Parathyroid adenoma (tissue), 2 donors: ENCODE data around the gene JPH2.

Experiments used
- H2AFZ ChIP-seq: fragments of 300-600 bp; sonication (generic); one replicate; pipeline ENCODE4 v1.7.0; 2017; ENCODE audit warnings: antibody characterized with exemption, mild to moderate bottlenecking
- H3K27ac ChIP-seq: fragments of 300-600 bp; sonication (generic); one replicate; pipeline ENCODE4 v1.7.0; 2017
- H3K27me3 ChIP-seq: fragments of 300-600 bp; sonication (generic); one replicate; pipeline ENCODE4 v1.7.0; 2017; ENCODE audit warnings: low read length; ENCODE audit not compliant: control insufficient read depth, insufficient read depth
- H3K36me3 ChIP-seq: fragments of 300-600 bp; sonication (generic); one replicate; pipeline ENCODE4 v1.7.0; 2017; ENCODE audit warnings: low read length; ENCODE audit not compliant: control insufficient read depth, insufficient read depth
- H3K4me1 ChIP-seq: fragments of 300-600 bp; sonication (generic); one replicate; pipeline ENCODE4 v1.7.0; 2017; ENCODE audit warnings: control low read depth
- H3K4me2 ChIP-seq: fragments of 300-600 bp; sonication (generic); one replicate; pipeline ENCODE4 v1.7.0; 2017; ENCODE audit warnings: low read length
- H3K4me3 ChIP-seq: fragments of 300-600 bp; sonication (generic); one replicate; pipeline ENCODE4 v1.7.0; 2017; ENCODE audit warnings: low read depth, low read length
- H3K79me2 ChIP-seq: fragments of 300-600 bp; sonication (generic); one replicate; pipeline ENCODE4 v1.7.0; 2017; ENCODE audit warnings: control low read depth
- H3K9ac ChIP-seq: fragments of 300-600 bp; sonication (generic); one replicate; pipeline ENCODE4 v1.7.0; 2017; ENCODE audit warnings: mild to moderate bottlenecking
- H3K9me3 ChIP-seq: fragments of 300-600 bp; sonication (generic); one replicate; pipeline ENCODE4 v1.7.0; 2017; ENCODE audit warnings: low read length; ENCODE audit not compliant: control insufficient read depth
- CTCF ChIP-seq: fragments of 300-600 bp; sonication (generic); IDR thresholded peaks from one replicate; pipeline ENCODE4 v1.7.0; 2017; ENCODE audit warnings: antibody characterized with exemption, mild to moderate bottlenecking
- donor health status: primary hyperparathyroidism.

JPH2 gene

GRCh38 chr20:44142413-44142812 is 44.6 kb downstream of the JPH2 start:
- Histone ChIP-seq H3K4me3 (no peak overlapping the region), H3K9me3 (no peaks in the 10 kb centered on the region), H3K36me3 (no peaks in the 10 kb centered on the region), H3K79me2 (no peaks in the 10 kb centered on the region), H3K4me1 (no peaks in the 10 kb centered on the region), H3K27ac (no peak overlapping the region), H2AFZ (no peak overlapping the region), H3K9ac (no peak overlapping the region), H3K27me3 (no peaks in the 10 kb centered on the region), H3K4me2 (no peak overlapping the region)
- TF ChIP-seq CTCF, result no peak

- H3K9ac ChIP-seq, result no peak overlapping the region
- no peaks in the 10 kb centered on the region for H3K79me2 ChIP-seq
- H3K4me2 ChIP-seq, result no peak overlapping the region
- H3K27me3 ChIP-seq, result no peaks in the 10 kb centered on the region
- H3K4me3 ChIP-seq, result no peak overlapping the region
- H2AFZ ChIP-seq, result no peak overlapping the region
- H3K27ac ChIP-seq, result no peak overlapping the region
- no peaks in the 10 kb centered on the region for H3K4me1 ChIP-seq
- no peaks in the 10 kb centered on the region for H3K9me3 ChIP-seq
- no peaks in the 10 kb centered on the region for H3K36me3 ChIP-seq
- no peak for TF ChIP-seq CTCF
These were observed 45.1 kb downstream of the JPH2 start for GRCh38 chr20:44141873-44142272.

GRCh38 chr20:44138867-44139266 is 48.1 kb downstream of the JPH2 start:
- Histone ChIP-seq H3K4me2 (no peak overlapping the region), H3K27ac (no peak overlapping the region), H3K4me1 (no peaks in the 10 kb centered on the region)

GRCh38 chr20:44137266-44137801 is 49.7 kb downstream of the JPH2 start:
- Histone ChIP-seq H2AFZ (no peak overlapping the region), H3K4me1 (no peaks in the 10 kb centered on the region)
- TF ChIP-seq CTCF, result no peak

More at GRCh38 chr20:44138867-44139266, 48.1 kb downstream of the JPH2 start:
- TF ChIP-seq CTCF, result no peak
- Histone ChIP-seq H3K79me2 (no peaks in the 10 kb centered on the region), H3K9ac (no peak overlapping the region), H3K4me3 (no peak overlapping the region), H3K9me3 (no peaks in the 10 kb centered on the region), H3K36me3 (no peaks in the 10 kb centered on the region), H2AFZ (no peak overlapping the region), H3K27me3 (no peaks in the 10 kb centered on the region)

GRCh38 chr20:44136579-44137265 is 50.3 kb downstream of the JPH2 start:
- no peak overlapping the region for H3K27ac ChIP-seq
- H3K79me2 ChIP-seq, result no peaks in the 10 kb centered on the region
- H3K36me3 ChIP-seq, result no peaks in the 10 kb centered on the region
- H3K9ac ChIP-seq, result no peak overlapping the region
- no peak overlapping the region for H3K4me3 ChIP-seq
- H3K4me1 ChIP-seq, result no peaks in the 10 kb centered on the region
- no peak overlapping the region for H3K4me2 ChIP-seq
- TF ChIP-seq CTCF, result no peak
- H2AFZ ChIP-seq, result no peak overlapping the region
- no peaks in the 10 kb centered on the region for H3K27me3 ChIP-seq
- no peaks in the 10 kb centered on the region for H3K9me3 ChIP-seq

More at GRCh38 chr20:44137266-44137801, 49.7 kb downstream of the JPH2 start:
- no peak overlapping the region for H3K27ac ChIP-seq
- no peak overlapping the region for H3K4me2 ChIP-seq
- no peaks in the 10 kb centered on the region for H3K9me3 ChIP-seq
- no peak overlapping the region for H3K9ac ChIP-seq
- no peak overlapping the region for H3K4me3 ChIP-seq
- no peaks in the 10 kb centered on the region for H3K79me2 ChIP-seq
- H3K36me3 ChIP-seq, result no peaks in the 10 kb centered on the region
- no peaks in the 10 kb centered on the region for H3K27me3 ChIP-seq
